Measurements from ENCODE around the gene LDAH.

LDAH gene

DNA sequence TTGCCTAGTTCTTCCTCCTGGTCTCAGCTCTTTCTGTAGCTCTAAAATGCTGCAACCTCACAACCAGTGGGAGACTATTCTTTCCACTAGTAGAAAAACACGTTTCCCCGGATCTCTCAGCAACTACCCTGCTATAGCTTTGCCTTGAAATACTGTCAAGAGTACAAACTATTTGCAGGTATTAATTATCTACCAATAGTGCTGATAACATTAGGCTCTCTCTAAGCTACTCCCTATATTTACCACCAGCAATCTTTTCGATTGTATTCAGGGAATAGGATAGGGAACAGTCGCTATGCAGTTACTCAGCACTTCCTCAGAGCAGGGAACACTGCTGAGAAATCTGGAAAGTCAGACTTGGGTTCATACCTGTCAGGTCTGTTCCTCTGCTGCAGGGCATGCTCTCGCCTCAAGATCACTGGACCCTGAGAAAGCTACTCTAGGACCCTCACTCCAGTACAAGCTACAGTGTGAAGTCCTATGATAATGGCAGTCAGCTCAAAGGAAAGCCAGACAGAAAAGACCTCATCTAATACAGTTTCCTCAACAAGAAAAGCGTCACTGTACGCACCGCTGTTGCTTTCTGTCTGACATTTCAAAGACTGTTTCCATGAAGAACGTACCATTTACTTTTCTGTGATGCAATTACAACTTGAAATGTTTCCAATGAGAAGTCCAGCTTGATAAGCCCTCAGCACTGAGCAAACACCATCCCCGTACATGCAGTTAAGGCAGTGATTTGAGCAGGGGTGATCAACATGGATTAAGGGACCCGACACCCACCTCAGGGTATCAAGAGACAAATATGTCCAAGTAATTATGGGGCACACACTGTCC lies 133.3 kb downstream of the LDAH start:
- intact Hi-C loops (cut with DNase I): no loop called here
- no peak for DNase-seq

DNA sequence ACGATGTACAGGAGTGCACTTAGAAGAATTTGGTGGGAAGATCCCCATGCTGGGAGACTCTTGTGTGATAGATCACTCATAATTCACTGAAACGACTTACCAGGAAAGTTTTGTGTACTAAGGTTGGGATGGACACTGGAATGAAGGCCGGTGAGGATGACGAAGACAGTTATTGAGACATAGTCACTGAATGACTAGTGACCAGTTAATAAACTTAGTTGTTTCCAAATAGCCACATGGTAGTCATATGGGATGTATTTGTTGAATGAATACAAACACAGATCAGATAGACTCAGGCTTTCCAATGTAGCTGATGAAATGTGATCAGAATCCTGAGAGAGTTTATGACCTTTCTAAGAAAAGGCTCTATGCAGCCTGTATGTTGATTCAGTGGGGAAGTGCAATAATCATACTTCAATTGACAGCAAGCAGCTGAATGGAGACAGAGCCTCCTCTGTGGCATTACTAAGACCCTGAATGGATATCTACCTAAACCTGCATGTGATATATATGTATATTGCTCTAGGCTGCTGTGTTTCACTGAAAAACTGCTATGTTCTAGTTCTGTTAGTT lies 135.6 kb downstream of the LDAH start:
- DNase-seq: no peak
- intact Hi-C loops (cut with DNase I): no loop called here

DNA sequence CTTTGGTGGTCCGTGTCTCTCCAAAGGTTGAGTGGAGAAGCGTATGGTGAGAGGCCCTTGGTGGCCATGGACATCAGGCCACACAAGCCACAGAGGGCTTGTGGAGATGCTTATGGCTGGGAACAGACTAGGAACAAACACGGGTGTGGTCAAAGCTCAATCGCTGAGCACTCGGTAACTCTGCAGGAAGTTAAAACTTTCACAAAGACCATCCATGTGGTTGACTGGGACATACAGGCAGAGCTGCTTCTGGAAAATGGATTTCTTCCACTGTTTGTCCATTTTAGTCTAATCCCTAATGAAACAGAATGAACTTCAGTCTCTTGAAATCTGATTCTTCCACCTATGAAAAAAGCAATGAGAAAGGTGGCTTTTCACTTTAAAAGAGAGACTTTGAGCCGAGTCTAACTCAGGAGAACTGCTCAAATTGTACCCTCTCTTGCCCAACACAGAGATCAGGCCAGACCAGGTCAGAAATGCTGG lies 138.3 kb downstream of the LDAH start:
- intact Hi-C loops (cut with DNase I): loop anchor here (5.0 kb wide), 1 partner anchor 278 kb away; no protein-coding TSS in a partner anchor
- no peak for DNase-seq

DNA sequence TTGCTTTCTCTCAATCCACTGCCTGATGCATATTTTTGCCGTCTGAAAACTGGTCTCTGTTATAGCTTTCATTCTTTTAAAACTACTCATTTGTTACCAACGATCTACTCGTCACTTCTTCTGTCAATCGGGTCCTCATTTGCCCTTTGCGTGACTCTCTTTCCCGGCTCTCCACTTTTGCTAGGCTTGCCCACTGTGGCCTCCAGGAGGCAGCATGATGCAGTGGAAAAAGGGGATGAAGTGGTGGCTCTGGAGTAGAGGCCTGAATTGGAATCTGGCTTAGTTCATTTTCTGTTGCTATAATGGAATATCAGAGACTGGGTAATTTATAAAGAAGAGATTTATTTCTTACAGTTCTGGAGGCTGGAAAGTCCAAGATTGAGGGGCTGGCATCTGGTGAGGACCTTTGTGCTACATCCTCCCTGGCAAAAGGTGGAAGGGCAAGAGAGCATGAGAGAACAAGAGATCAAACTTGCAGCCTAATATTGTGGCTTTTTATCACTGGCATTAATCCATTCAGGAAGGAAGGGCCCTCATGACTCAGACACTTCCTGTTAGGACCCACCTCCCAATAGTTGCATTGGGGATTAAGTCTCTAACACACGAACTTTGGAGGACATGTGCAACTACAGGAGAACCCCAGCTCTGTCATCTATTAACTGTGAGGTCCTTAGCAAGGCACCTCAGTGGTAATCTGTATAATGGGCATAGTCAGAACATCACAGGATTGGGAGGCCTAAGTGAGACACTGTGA lies 140.6 kb downstream of the LDAH start:
- intact Hi-C loops (cut with DNase I): loop anchor here (5.0 kb wide), 1 partner anchor 280 kb away; no protein-coding TSS in a partner anchor
- DNase-seq: no peak

DNA sequence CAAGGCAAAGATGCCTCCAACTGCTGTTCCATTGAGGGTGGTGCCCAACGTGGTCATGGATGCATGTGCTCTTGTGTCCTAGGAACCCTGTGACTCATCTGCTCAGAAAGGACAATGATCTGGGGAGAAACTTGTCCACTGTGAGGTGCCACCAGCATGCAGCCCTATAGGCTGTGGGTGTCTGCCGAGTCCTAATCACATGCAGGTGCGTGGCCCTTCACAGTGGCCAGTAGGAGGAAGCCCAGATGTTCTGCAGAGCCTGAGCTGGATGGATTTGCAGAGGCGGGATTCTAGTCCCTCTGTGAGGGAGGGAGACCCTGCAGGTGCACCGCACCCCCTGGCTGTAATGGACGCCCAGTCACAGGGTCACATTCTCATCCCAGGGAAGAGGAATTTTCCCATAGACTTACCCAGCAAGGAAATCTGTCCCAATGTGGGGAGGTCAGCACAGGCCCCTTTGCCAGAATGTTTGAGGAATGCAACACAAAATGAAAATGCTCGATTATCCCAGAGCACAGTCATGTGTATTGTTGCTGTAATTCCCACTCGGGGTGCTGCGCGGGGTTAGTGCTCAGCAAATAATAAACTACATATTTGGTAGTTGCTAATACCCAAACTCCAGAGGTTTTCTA lies 142.0 kb downstream of the LDAH start:
- DNase-seq: peak in 1 of 10 donors; percentile 69
- intact Hi-C loops (cut with DNase I): loop anchor here (5.0 kb wide), 1 partner anchor 281 kb away; no protein-coding TSS in a partner anchor

DNA sequence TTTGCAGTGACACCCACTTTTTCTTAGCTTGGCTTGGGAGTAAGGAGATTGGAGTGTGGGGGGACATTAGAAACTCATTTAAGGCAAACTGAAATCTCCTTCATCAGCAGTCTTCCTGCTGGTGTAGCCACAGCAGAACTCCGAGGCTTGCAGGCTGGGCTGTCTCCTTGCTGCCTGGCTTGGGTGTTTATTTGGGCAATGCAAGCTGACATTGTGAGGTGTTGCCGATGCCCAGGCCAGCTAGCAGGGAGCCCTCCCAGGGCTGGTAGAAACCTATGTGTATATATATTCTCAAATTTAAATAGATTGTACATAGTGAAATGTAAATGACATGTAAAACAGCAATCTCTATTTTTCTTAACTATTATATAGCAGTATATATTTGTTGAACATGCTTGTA lies 144.1 kb downstream of the LDAH start:
- intact Hi-C loops (cut with DNase I): no loop called here
- no peak for DNase-seq

DNA sequence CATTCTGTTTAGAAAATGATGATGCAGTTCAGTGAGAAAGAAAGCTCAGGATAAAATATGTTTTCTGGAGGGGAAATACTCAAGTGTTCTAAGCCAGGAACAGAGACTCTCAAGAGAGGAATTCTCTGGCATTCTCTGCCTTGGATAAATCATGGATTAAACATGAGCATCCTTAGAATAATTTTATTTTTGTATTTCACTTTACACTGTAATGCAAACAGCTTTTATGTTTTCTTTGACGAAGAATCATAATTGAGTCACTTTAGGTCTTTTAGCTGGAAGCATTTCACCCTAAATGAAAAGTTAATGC lies 144.9 kb downstream of the LDAH start:
- intact Hi-C loops (cut with DNase I): no loop called here
- DNase-seq: no peak

DNA sequence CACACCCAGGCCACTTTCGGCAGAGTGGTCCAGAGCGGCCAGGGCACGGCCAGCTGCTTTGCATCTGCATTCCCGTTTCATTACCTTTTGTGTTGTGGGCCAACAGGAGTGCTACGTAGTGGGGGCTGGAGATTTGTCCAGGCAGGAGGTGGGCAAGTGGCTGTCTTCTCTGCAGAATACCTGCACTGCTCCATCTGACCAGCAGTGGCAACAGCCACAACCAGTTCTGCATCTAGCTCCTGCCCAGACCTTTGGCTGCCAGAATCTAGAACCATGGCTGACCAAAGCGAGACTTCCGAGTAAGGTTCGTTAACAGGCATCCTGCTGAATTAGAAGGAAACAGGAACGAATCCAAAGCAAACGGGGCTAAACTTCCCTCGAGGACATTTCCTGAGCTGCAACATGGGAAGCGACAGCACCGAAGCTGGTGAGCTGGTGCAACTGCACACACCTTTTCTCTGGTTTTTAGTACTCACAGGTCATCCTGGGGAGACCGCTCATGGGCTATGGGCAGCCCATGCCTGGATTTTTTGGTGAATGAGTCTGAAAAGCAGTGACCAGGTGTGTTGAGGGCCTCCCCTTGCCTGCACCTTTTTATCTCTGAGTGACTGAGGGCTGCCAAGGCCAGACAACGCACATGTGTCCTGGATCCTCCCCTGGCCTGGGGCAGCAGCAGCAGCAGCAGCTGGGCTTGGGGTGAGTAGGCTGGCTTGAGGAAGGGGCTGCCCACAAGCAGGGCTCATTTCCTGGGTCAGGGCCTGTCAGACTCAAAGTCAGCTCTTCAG lies 145.4 kb downstream of the LDAH start:
- intact Hi-C loops (cut with DNase I): no loop called here

DNA sequence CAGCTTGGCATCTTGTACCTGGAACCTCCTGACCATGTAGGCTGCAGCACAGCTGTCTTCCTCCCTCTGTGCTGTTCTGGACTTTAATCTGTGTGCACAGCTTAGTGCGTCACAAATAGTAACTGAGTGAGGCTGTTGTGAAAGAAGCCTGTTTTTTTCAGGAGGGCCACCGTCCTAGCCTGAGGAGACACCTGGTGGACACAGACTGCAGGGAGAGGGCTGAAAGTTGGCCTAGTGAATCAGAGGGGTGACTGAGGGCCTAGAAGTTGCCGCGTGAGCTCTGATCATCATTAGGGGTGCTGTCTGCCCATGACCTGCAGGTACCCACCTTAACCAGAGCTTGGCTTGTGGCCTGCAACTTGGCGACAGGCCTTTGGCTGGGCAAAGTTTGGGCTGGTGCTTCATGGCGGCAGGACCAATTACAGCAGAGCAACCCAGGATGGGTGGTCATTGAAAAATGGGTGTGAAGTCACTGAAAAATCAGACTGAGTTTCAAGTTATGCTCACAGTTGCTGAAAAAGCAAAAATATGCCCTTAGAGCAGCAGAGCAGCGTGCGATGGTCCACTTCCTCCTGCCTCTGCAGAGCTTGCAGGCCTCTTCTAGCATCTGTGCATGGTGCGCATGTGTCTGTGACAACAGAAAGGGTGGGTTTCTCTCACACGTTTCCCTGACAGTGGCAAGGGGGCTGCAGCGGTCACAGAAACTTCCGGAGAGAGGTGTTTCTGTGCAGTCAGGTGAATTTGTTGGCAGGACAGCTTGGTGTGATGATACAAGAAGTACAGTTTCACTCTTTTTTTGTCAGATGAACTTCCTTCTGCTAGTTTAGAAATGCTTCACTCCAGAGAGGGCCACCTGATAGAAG lies 146.3 kb downstream of the LDAH start:
- intact Hi-C loops (cut with DNase I): no loop called here
- DNase-seq: no peak

More for the DNA sequence above, 145.4 kb downstream of the LDAH start:
- peak in 1 of 10 donors; percentile 50 for DNase-seq

DNA sequence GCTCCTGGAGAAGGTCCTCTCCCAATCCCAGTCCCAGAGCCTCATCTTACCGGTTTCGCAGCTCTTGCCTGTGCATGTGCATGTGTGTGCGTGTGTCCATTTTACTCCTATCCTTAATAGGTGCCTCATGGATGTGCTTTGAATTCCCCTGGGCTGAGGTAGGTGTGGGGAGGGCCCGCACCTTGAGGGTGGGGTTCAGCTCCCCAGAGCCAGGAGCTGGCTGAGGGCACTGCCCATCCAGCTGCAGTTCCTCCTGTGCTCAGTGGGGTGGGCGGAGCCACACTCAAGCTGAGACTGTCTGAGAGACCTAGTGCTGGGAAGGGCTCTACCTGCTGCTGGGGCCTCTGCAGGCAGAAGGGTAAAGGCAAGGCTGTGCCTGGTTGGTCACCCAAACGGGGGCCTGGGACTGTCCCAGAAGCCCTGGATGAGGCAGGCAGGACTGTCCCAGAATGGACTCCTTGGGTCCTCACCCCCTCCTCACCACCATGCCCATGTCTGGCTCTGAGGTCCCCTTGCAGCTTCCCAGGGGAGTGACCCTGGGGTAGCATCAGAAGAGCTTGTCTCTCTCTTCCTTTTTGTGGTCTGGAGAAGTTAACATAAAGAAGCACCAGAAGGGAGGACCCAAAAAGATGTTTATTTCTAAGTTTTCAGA lies 147.1 kb downstream of the LDAH start:
- no peak for DNase-seq
- intact Hi-C loops (cut with DNase I): no loop called here

DNA sequence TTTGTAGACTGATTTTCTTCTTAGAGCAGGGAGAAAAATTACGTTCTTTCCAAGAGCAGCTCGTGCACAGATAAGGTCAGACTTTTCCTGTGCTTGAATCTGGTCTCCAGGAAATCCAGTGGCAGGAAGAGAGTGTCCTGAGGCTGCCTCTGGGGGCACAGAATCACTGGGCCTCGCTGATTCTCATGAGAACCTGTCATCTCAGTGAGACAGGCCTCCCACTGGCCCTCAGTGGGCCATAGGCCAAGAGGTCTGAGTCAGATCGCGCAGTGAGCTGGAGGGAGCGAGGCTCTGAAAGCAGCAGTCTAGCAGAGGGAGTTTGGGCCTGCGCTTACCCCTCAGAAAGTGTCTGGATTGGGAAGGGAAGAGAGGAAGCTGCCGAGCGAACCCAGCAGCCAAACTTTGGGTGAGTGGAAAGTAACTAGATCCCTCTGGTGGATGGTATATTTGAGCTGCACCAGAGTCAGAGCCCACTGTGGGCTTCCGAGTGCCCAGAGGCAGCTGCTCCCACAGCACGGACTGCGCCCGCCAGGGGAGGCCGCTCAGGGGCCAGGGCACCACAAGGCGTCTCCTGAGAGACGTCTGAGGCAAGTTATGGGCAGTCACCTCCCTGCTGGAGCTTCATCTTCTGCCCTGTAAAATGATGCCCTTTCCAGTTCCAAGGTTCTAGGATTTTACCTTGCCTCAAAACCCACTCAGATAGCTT lies 147.8 kb downstream of the LDAH start:
- intact Hi-C loops (cut with DNase I): loop anchor here (5.0 kb wide), 1 partner anchor 137 kb away; no protein-coding TSS in a partner anchor
- peak in 1 of 10 donors; percentile 65 for DNase-seq

DNA sequence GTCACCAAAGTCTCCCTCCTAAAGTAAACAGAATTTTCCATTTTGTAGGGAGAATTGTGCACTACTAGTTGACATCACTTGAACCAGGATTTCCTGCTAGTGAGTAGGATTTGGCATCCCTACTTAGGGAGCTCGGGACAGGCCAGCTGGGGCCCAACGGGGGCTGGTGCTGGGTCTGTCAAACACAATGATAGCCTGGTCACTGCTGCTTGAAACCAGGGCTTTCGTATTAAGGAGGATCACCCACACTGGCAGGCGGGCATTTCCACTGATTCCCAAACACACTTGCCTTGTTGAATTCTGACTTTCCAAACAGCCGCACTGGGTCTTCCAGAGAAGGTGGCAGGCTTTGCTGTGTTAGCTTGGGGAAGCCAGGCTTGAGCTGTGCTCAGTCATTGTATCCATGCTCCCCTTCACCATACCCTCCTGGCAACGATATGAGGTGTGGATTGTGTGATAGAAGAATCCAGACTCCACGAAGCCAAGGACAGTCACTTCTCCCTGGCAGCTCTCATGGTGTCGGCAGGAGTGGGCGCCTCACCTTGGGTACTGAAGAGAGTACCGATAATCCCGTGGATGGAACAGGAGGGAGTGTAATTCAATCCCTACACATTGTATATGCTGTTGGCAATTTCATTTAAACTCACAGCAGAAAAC lies 148.5 kb downstream of the LDAH start:
- intact Hi-C loops (cut with DNase I): loop anchor here (5.0 kb wide), 1 partner anchor 138 kb away; no protein-coding TSS in a partner anchor
- peak in 1 of 10 donors; percentile 65 for DNase-seq

DNA sequence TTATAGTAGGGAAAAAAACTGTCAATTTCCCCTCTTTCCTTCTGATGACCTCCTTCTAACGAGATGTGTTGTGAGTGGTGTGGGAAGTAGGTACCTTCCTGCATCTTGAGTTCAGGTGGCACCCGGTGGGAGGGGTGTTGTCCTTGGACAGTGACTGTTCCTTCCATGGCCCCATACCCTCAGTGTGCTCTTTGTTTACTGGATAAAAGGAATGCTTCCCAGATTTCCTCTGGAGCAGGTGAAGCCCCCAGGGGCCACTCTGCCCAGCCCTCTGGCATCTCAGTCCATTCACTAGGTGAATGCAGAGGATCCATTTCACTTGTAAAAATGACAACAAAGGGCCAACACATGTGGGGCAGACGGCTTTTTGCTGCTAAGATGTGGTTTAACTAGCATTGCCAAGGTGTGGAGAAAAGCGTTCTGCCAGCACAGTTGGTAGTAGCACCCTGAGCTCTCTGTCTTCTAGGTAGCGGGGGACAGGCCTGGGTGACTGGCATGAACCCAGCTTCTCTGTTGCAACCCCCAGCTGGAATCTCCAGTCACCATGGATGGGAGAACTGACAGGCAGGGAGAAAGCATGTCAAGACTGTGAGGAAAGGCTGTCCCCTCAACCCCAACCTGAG lies 149.1 kb downstream of the LDAH start:
- intact Hi-C loops (cut with DNase I): loop anchor here (5.0 kb wide), 1 partner anchor 139 kb away; no protein-coding TSS in a partner anchor
- DNase-seq: no peak

DNA sequence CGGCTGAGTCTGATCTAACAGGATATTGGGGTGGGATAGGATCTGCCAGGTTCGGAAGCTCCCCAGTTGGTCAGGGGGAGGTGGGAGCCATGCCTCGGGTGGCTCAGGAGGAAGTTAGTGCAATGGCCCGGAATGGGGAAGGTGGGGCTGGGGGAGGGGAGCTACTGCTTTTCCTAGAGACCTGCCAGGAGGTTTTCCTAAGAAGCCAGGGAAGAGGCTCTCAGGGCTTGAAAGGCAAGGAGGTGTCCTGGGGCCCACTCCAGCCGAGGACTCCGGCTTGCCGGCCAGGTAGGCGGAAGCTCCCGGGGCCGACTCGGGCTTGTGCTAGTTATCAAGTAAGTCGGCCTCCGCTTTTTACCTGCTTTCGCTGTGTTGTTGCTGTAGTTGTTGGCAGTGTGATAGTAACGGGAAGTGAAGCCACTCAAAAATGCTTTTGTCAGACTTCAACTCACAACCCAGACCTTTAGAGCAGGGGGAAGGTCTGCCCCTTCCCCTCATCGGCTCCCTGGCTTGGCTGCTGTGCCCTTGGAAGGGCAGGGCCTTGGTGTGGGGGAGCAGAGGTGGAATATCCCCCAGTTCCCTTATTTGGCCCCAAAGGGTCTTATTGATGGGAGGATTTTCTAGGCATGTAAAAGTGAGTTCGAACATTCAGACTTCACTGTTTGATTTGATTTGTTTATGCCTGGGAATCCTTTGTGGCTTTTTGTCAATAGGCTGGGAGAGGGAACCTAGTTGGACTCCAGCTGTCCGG lies 150.5 kb downstream of the LDAH start:
- DNase-seq: peak in 1 of 10 donors; percentile 69

DNA sequence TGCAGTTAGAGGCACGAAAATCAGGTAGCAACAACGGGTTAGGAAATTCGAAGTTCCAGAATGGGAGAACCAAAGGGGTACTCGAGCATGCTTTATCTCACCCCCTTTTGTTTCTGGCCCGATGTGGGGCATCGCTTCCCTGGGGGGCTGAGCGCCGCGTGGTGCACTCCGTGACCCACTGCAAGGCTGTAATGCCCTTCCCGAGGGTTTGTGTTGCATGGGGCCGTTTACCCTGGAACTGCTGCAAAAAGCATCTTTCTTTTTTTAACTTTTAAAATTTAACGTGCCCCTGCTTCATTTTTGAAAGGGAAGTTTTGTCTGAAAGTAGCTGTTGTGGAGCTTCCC lies 151.2 kb downstream of the LDAH start:
- intact Hi-C loops (cut with DNase I): loop anchor here (5.0 kb wide), 1 partner anchor 141 kb away; no protein-coding TSS in a partner anchor
- DNase-seq: no peak

More for the DNA sequence above, 150.5 kb downstream of the LDAH start:
- intact Hi-C loops (cut with DNase I): loop anchor here (5.0 kb wide), 1 partner anchor 140 kb away; no protein-coding TSS in a partner anchor
